K562 (cell line): ENCODE measurements around the gene CDKN1C. TPM values are rescaled to one million over a fixed set of nuclear protein-coding genes. Genes with fewer than 3 reads are reported as not detected.
A peak's percentile ranks its signal among the peaks of the same experiment; 100 is the strongest.

Experiments used
- ATAC-seq: fragments of 200-7000 bp; cut with Tn5 transposase; 3 replicates; pipeline ENCODE4 v1.9.1; 2020; ENCODE audit warnings: moderate library complexity
- BruUV-seq: library from RNA; stranded (reverse); fragments of 400-500 nt; replicated peaks from 2 replicates; lab custom pipeline; 2021; lab: Mats Ljungman, UMichigan
- CTCF ChIA-PET: fragments of 300-600 bp; formaldehyde crosslinking; extraction: SDS; loops from one replicate; lab custom pipeline; 2021; ENCODE audit warnings: low intra/inter-chr PET ratio; lab: Yijun Ruan, JAX
- POLR2A ChIA-PET: fragments of 300-600, 350-650 bp; sonication (Branson Sonifier 250); formaldehyde crosslinking; extraction: SDS; loops from one replicate; lab custom pipeline; 2021; ENCODE audit warnings: antibody characterized with exemption, inconsistent platforms; lab: Yijun Ruan, JAX
- DNase-seq, 4 experiments: peaks; one replicate each; pipeline versions ENCODE4 v3.0.0 to v3.0.0-alpha.2; 2011 to 2018; ENCODE audit warnings: low spot score in 3 of 4, mixed read lengths in 3 of 4; ENCODE audit errors: extremely low read depth in 1 of 4
- FAIRE-seq: peaks from 2 replicates; lab custom pipeline; 2011; peaks lifted over from hg19 to GRCh38; lab: Jason Lieb, UNC
- H2AFZ ChIP-seq: 2 replicates; pipeline ENCODE4 v1.6.0; 2011; ENCODE audit warnings: low read depth, low read length, control low read depth, inconsistent platforms
- H3K27ac ChIP-seq: fragments of 200-600 bp; 3 replicates; pipeline ENCODE4 v1.8.0; 2011; ENCODE audit warnings: low read depth, mild to moderate bottlenecking, control low read depth, inconsistent platforms, low read length, moderate library complexity, mixed read lengths; ENCODE audit errors: extremely low read depth
- H3K27me3 ChIP-seq, 2 experiments: fragments of 300-600 bp in 1 of 2; 2 replicates in 1 of 2; 3 replicates in 1 of 2; pipeline versions ENCODE4 v1.6.0 to v1.8.0; 2011; ENCODE audit warnings: inconsistent platforms in 2 of 2, low read length in 2 of 2, mild to moderate bottlenecking in 1 of 2, mixed read lengths in 1 of 2, moderate library complexity in 1 of 2; ENCODE audit not compliant: control insufficient read depth in 2 of 2, insufficient read depth in 2 of 2
- H3K36me3 ChIP-seq: fragments of 300-600 bp; 3 replicates; pipeline ENCODE4 v1.8.0; 2011; ENCODE audit warnings: mild to moderate bottlenecking, low read length, inconsistent platforms; ENCODE audit not compliant: control insufficient read depth, insufficient read depth
- H3K4me1 ChIP-seq, 2 experiments: fragments of 200-600 bp in 1 of 2; replicated peaks in 1 of 2; 2 replicates in 1 of 2; 3 replicates in 1 of 2; pipeline versions ENCODE4 v1.5.1 to v1.8.0; 2011; ENCODE audit warnings: inconsistent platforms in 2 of 2, low read length in 2 of 2, mild to moderate bottlenecking in 1 of 2, mixed read lengths in 1 of 2, moderate library complexity in 1 of 2; ENCODE audit not compliant: control insufficient read depth in 2 of 2, insufficient read depth in 2 of 2
- H3K4me2 ChIP-seq: 2 replicates; pipeline ENCODE4 v1.6.1; 2011; ENCODE audit warnings: low read length, control low read depth, inconsistent platforms, mixed read lengths; ENCODE audit not compliant: insufficient read depth
- H3K4me3 ChIP-seq: fragments of 200-600 bp; sonication (generic), shearing (Covaris generic); 2 replicates; pipeline ENCODE4 v1.5.1; 2016; ENCODE audit warnings: control low read depth, inconsistent platforms
- H3K79me2 ChIP-seq: fragments of 200-600 bp; 3 replicates; pipeline ENCODE4 v1.8.0; 2011; ENCODE audit warnings: low read length, inconsistent platforms; ENCODE audit not compliant: control insufficient read depth, insufficient read depth
- H3K9ac ChIP-seq, 2 experiments: 2 replicates each; pipeline versions ENCODE4 v1.6.0 to v1.6.1; 2011; ENCODE audit warnings: low read depth in 2 of 2, low read length in 2 of 2, control low read depth in 1 of 2, inconsistent platforms in 1 of 2, mild to moderate bottlenecking in 1 of 2, mixed read lengths in 1 of 2; ENCODE audit not compliant: insufficient read depth in 1 of 2
- H3K9me1 ChIP-seq: one replicate; pipeline ENCODE4 v1.6.0; 2011; ENCODE audit warnings: inconsistent platforms, mild to moderate bottlenecking, low read length, moderate library complexity; ENCODE audit not compliant: control insufficient read depth, insufficient read depth
- H3K9me3 ChIP-seq: replicated peaks from 2 replicates; pipeline ENCODE4 v1.5.1; 2011; ENCODE audit warnings: low read depth, low read length, inconsistent platforms; ENCODE audit not compliant: control insufficient read depth, insufficient read depth
- H4K20me1 ChIP-seq: replicated peaks from 2 replicates; pipeline ENCODE4 v1.6.1; 2011; ENCODE audit warnings: low read length, inconsistent platforms, mixed read lengths; ENCODE audit not compliant: control insufficient read depth, insufficient read depth
- BMI1 ChIP-seq: fragments of 150-350 bp; IDR thresholded peaks from 2 replicates; pipeline ENCODE4 v1.6.1; 2014; ENCODE audit warnings: low read length
- ETV6 ChIP-seq, 3 experiments: fragments of 150-350 bp in 1 of 3; sonication (generic) in 1 of 3; formaldehyde crosslinking in 1 of 3; IDR thresholded peaks; 2 replicates each; pipeline versions ENCODE4 v1.6.1 to v1.8.0; 2014 to 2022; ENCODE audit warnings: borderline replicate concordance in 2 of 3, low read depth in 2 of 3, antibody characterized with exemption in 1 of 3, low read length in 1 of 3, mild to moderate bottlenecking in 1 of 3, missing genetic modification reagents in 1 of 3
- HMG20B ChIP-seq: fragments of 250-450 bp; sonication (Bioruptor Pico); IDR thresholded peaks from 2 replicates; pipeline ENCODE4 v1.5.0; 2021; ENCODE audit warnings: mild to moderate bottlenecking
- NR4A1 ChIP-seq, 2 experiments: fragments of 250-450 bp in 1 of 2; fragments of 450-650 bp in 1 of 2; sonication (Bioruptor Pico) in 1 of 2; IDR thresholded peaks; 2 replicates each; pipeline versions ENCODE4 v1.4.0 to v1.6.1; 2016 to 2020; ENCODE audit warnings: mild to moderate bottlenecking in 2 of 2, missing compliant biosample characterization in 1 of 2, missing genetic modification characterization in 1 of 2, moderate library complexity in 1 of 2
- POLR2G ChIP-seq: fragments of 200-400 bp; formaldehyde crosslinking; IDR thresholded peaks from 2 replicates; pipeline ENCODE4 v1.6.1; 2017; ENCODE audit warnings: low read depth, mild to moderate bottlenecking, antibody characterized with exemption, low read length, moderate library complexity
- RBFOX2 ChIP-seq: fragments of 200-400 bp; formaldehyde crosslinking; IDR thresholded peaks from 2 replicates; pipeline ENCODE4 v1.6.1; 2017; ENCODE audit warnings: low read depth, mild to moderate bottlenecking, low read length, moderate library complexity
- ZBTB7A ChIP-seq: IDR thresholded peaks from 2 replicates; pipeline ENCODE4 v1.6.1; 2011; ENCODE audit warnings: low read depth, mild to moderate bottlenecking, low read length, moderate library complexity, borderline replicate concordance; ENCODE audit not compliant: control insufficient read depth
- ZFPM2 ChIP-seq: fragments of 250-450 bp; sonication (Bioruptor Pico); IDR thresholded peaks from 2 replicates; pipeline ENCODE4 v1.5.1; 2022; ENCODE audit warnings: mild to moderate bottlenecking
- ZNF449 ChIP-seq: fragments of 250-450 bp; sonication (Bioruptor Pico); IDR thresholded peaks from 2 replicates; pipeline ENCODE4 v1.8.0; 2022; ENCODE audit warnings: moderate library complexity, mild to moderate bottlenecking, inconsistent platforms
- WGBS: fragments of 100-300 bp; shearing (Covaris generic); methylation state at CpG from one replicate; pipeline ENCODE4 v1.1.6; 2016; ENCODE audit warnings: low coverage, mixed read lengths; ENCODE audit not compliant: insufficient coverage; ENCODE audit errors: missing lambda C conversion rate; 5-methylcytosine and 5-hydroxymethylcytosine counted together
- in situ Hi-C: fragments of 300-500 bp; cut with MboI; formaldehyde crosslinking; loops from 4 replicates; pipeline ENCODE4 v1.15.0; 2018; ENCODE audit warnings: inconsistent platforms, mixed read lengths
- intact Hi-C: fragments of 100-400 bp; cut with micrococcal nuclease; formaldehyde crosslinking; loops from 2 replicates; pipeline ENCODE4 v1.14.2; 2022
- polyA plus RNA-seq, 8 experiments: library from polyadenylated mRNA; depleted of rRNA in 4 of 8; stranded (reverse) in 5 of 8; unstranded in 3 of 8; fragments of >200 nt; fragmentation: Nextera tagmentation in 2 of 8; fragmentation: Illumina TruSeq in 1 of 8; extraction: Ambion mirVana in 2 of 8; extraction: Trizol in 1 of 8; gene quantifications; 2 replicates each; pipeline versions ENCODE4 v1.2.1 to v1.2.3, GENCODE V29; 2011 to 2014; ENCODE audit warnings: inconsistent platforms in 1 of 8, missing spikeins in 1 of 8
- total RNA-seq, 7 experiments: library from RNA; depleted of rRNA in 6 of 7; stranded (reverse); fragments of >200 nt in 6 of 7; fragmentation: Illumina TruSeq in 2 of 7; extraction: Trizol in 2 of 7; gene quantifications; 2 replicates each; pipeline versions ENCODE4 v1.2.1 to v1.2.3, GENCODE V29; 2011 to 2021; ENCODE audit warnings: low replicate concordance in 1 of 7

CDKN1C gene
- total and polyA plus RNA-seq, 9 of the 15 experiments (the other 6 are each of a cell fraction or from before 2014, with no cell fraction given), result 2.8 to 21.1 (median 9.3) TPM

GRCh38 chr11:2916892-2917645 is 31.5 kb upstream of the CDKN1C start:
- Histone ChIP-seq H2AFZ (no peak overlapping the region), H3K9me3 (no peaks in the 10 kb centered on the region), H3K79me2 (no peaks in the 10 kb centered on the region), H3K36me3 (no peaks in the 10 kb centered on the region), H3K27ac (no peak overlapping the region), H3K9me1 (no peaks in the 10 kb centered on the region), H3K4me2 (no peak overlapping the region), H3K27me3 (no peaks in the 10 kb centered on the region), H3K9ac (peak overlapping the region in 1 of 2 experiments; percentile 26; a peak in 2 of 4 replicates), H4K20me1 (no peaks in the 10 kb centered on the region), H3K4me3 (no peak overlapping the region), H3K4me1 (peaks cover 13 to 79% of the 10 kb centered on the region in 2 experiments; a peak in 4 of 5 replicates)
- ATAC-seq, result no peak
- FAIRE-seq, result no peak
- no peak for TF ChIP-seq NR4A1 (CRISPR knock-in tag; IDR thresholded peaks at IDR 0.05)
- TF ChIP-seq NR4A1 (tag; IDR thresholded peaks at IDR 0.05), result no peak
- TF ChIP-seq POLR2G, result peak; percentile 22; the same call in 1 of the 2 replicates
- no peak for TF ChIP-seq ZBTB7A
- 0 out of 2 replicates have a peak, but pooled peaks have one; percentile 6 for TF ChIP-seq RBFOX2
- no peak for TF ChIP-seq ZFPM2 (CRISPR knock-in tag)
- no peak for TF ChIP-seq HMG20B
- no peak for TF ChIP-seq ZNF449 (CRISPR knock-in tag)
- TF ChIP-seq ETV6 (IDR thresholded peaks at IDR 0.05; ENCODE audit: borderline replicate concordance in 1 of 2, low read depth in 2 of 2, low read length in 1 of 2), result no peak
- no peak for TF ChIP-seq ETV6 (CRISPR knock-in tag; IDR thresholded peaks at IDR 0.05; ENCODE audit: borderline replicate concordance)
- TF ChIP-seq BMI1, result no peak
- POLR2A ChIA-PET, result interaction anchor here (0.6 to 1.8 kb wide), 5 partner anchors 10 to 1690 kb away, joined by 3 to 9 read pairs (median 8); partner anchors contain the start of gene PHLDA2
- in situ Hi-C loops (no loop called here), intact Hi-C loops (no loop called here)
- DNase-seq, result no peak
- CTCF ChIA-PET, result no interaction called here
- 31% methylated on average over 13 of the region's 16 CpGs for WGBS
- no TSS peak for BruUV-seq
